ENCODE measurements around the gene AIG1.

- TF ChIP-seq FOXM1 (IDR thresholded peaks at IDR 0.05; ENCODE audit: low read depth) (no peak), RAD21 (IDR thresholded peaks at IDR 0.05; ENCODE audit: low read length) (peak; percentile 70), GABPA (IDR thresholded peaks at IDR 0.05; ENCODE audit: low read depth) (no peak), FOSL2 (IDR thresholded peaks at IDR 0.05; ENCODE audit: borderline replicate concordance, low read depth) (no peak), IRF3 (IDR thresholded peaks at IDR 0.05; ENCODE audit: low read depth, low read length) (no peak), EZH2phosphoT487 (IDR thresholded peaks at IDR 0.05; ENCODE audit: borderline replicate concordance, low read depth) (no peak), REST (IDR thresholded peaks at IDR 0.05; ENCODE audit: low read depth, low read length) (no peak)
- TF ChIP-seq, protein P1, sequence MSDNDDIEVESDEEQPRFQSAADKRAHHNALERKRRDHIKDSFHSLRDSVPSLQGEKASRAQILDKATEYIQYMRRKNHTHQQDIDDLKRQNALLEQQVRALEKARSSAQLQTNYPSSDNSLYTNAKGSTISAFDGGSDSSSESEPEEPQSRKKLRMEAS (IDR thresholded peaks at IDR 0.05; ENCODE audit: low read depth): no peak
- TF ChIP-seq, protein P2, sequence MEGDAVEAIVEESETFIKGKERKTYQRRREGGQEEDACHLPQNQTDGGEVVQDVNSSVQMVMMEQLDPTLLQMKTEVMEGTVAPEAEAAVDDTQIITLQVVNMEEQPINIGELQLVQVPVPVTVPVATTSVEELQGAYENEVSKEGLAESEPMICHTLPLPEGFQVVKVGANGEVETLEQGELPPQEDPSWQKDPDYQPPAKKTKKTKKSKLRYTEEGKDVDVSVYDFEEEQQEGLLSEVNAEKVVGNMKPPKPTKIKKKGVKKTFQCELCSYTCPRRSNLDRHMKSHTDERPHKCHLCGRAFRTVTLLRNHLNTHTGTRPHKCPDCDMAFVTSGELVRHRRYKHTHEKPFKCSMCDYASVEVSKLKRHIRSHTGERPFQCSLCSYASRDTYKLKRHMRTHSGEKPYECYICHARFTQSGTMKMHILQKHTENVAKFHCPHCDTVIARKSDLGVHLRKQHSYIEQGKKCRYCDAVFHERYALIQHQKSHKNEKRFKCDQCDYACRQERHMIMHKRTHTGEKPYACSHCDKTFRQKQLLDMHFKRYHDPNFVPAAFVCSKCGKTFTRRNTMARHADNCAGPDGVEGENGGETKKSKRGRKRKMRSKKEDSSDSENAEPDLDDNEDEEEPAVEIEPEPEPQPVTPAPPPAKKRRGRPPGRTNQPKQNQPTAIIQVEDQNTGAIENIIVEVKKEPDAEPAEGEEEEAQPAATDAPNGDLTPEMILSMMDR (IDR thresholded peaks at IDR 0.05): peak; percentile 42
Measured at GRCh38 chr6:143279385-143279784, 218.7 kb downstream of the AIG1 start.
